ENCODE measurements around the gene OSTM1.

- TF ChIP-seq CTCF (IDR thresholded peaks at IDR 0.05 in 8 of 11, conservative IDR thresholded peaks at IDR 0.05 in 3 of 11) (no peak), POLR2A (IDR thresholded peaks at IDR 0.05) (no peak)
Measured at GRCh38 chr6:108117427-108118358, 43.2 kb upstream of the OSTM1 start.
